ENCODE data around the gene IL10. TPM values are rescaled to one million over a fixed set of nuclear protein-coding genes. Genes with fewer than 3 reads are reported as not detected.

Gene IL10
- total and polyA plus RNA-seq, 11 donors, result 0.27 to 5.0 (median 0.88) TPM; not detected in 1

- Histone ChIP-seq H3K27me3 (no peaks in the 10 kb centered on the region), H3K9me3 (peaks cover 0 to 6% (median 0%) of the 10 kb centered on the region in 12 donors), H3K36me3 (no peaks in the 10 kb centered on the region), H3K4me1 (peaks cover 0 to 17% (median 0%) of the 10 kb centered on the region in 12 donors), H3K27ac (no peak overlapping the region), H3K4me3 (no peak overlapping the region)
- WGBS, 4 donors, result 57 to 68% (median 65%) methylated on average over 5 of the region's 5 CpGs
- ATAC-seq (no peak), DNase-seq (no peak)
- no peak for TF ChIP-seq POLR2A (IDR thresholded peaks at IDR 0.05)
- TF ChIP-seq, protein P1, sequence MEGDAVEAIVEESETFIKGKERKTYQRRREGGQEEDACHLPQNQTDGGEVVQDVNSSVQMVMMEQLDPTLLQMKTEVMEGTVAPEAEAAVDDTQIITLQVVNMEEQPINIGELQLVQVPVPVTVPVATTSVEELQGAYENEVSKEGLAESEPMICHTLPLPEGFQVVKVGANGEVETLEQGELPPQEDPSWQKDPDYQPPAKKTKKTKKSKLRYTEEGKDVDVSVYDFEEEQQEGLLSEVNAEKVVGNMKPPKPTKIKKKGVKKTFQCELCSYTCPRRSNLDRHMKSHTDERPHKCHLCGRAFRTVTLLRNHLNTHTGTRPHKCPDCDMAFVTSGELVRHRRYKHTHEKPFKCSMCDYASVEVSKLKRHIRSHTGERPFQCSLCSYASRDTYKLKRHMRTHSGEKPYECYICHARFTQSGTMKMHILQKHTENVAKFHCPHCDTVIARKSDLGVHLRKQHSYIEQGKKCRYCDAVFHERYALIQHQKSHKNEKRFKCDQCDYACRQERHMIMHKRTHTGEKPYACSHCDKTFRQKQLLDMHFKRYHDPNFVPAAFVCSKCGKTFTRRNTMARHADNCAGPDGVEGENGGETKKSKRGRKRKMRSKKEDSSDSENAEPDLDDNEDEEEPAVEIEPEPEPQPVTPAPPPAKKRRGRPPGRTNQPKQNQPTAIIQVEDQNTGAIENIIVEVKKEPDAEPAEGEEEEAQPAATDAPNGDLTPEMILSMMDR (IDR thresholded peaks at IDR 0.05), result no peak
- intact Hi-C loops (cut with DNase I), result no loop called here
Measured at GRCh38 chr1:206751891-206752290, 20.4 kb downstream of the IL10 start.

GRCh38 chr1:206748348-206749030 lies 23.8 kb downstream of the IL10 start:
- ATAC-seq (no peak), DNase-seq (no peak)
- Histone ChIP-seq H3K4me1 (peaks cover 0 to 28% (median 0%) of the 10 kb centered on the region in 12 donors), H3K27ac (no peak overlapping the region), H3K9me3 (no peaks in the 10 kb centered on the region), H3K27me3 (no peaks in the 10 kb centered on the region), H3K4me3 (no peak overlapping the region), H3K36me3 (no peaks in the 10 kb centered on the region)
- WGBS, 4 donors, result 85 to 88% (median 86%) methylated on average over 3 of the region's 3 CpGs
- intact Hi-C loops (cut with DNase I), result no loop called here
- TF ChIP-seq, protein P1 (IDR thresholded peaks at IDR 0.05), result no peak
- no peak for TF ChIP-seq POLR2A (IDR thresholded peaks at IDR 0.05)

- 94 to 100% (median 97%) methylated on average over 1 of the region's 1 CpG for WGBS, 4 donors
- Histone ChIP-seq H3K27me3 (no peaks in the 10 kb centered on the region), H3K4me1 (peaks cover 0 to 25% (median 0%) of the 10 kb centered on the region in 12 donors), H3K4me3 (no peak overlapping the region), H3K9me3 (no peaks in the 10 kb centered on the region), H3K27ac (no peak overlapping the region), H3K36me3 (no peaks in the 10 kb centered on the region)
- no peak for TF ChIP-seq POLR2A (IDR thresholded peaks at IDR 0.05)
- TF ChIP-seq, protein P1 (IDR thresholded peaks at IDR 0.05), result no peak
- intact Hi-C loops (cut with DNase I), result no loop called here
- ATAC-seq, result no peak
- DNase-seq, result no peak
Measured at GRCh38 chr1:206745301-206745700, 27.0 kb downstream of the IL10 start.

DNA sequence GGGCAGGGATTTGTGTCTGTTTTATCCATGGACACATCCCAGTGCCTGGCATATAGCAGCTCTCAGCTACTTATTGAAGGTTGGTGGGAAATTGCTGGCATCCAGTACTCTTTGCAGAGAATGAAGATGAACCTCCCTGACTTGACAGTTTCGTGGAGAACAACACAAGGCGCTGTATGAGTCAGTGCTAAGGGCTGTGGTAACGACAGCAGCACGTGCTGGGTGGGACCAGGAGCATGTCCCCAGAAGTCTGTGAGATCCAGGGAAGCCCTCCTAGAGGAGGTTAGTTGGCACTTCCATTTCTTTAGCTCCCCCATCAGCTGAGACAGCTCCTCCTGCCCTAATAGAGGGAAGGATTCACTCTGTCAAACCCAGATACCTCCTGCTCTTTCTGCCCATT lies 27.6 kb downstream of the IL10 start:
- Histone ChIP-seq H3K4me1 (peaks cover 0 to 31% (median 0%) of the 10 kb centered on the region in 12 donors), H3K36me3 (no peaks in the 10 kb centered on the region), H3K27me3 (no peaks in the 10 kb centered on the region), H3K27ac (no peak overlapping the region), H3K9me3 (no peaks in the 10 kb centered on the region), H3K4me3 (no peak overlapping the region)
- peak in 2 of 4 donors; percentile 17 to 38 for ATAC-seq
- intact Hi-C loops (cut with DNase I), result no loop called here
- peak in 1 of 5 donors; percentile 46 for DNase-seq
- TF ChIP-seq, protein P1 (IDR thresholded peaks at IDR 0.05), result no peak
- no peak for TF ChIP-seq POLR2A (IDR thresholded peaks at IDR 0.05)
- 63 to 72% (median 69%) methylated on average over 4 of the region's 4 CpGs for WGBS, 4 donors

Measured in heart left ventricle (tissue), 16 donors.